ENCODE measurements around the gene INHBE. TPM values are rescaled to one million over a fixed set of nuclear protein-coding genes. Genes with fewer than 3 reads are reported as not detected.

INHBE gene
- total RNA-seq, 4 donors from 2014 or later: not detected

- Histone ChIP-seq H3K9me3 (no peaks in the 10 kb centered on the region), H3K27ac (replicated peaks in 1 of 4) (no peak overlapping the region), H3K4me1 (no peaks in the 10 kb centered on the region), H3K4me3 (no peak overlapping the region), H3K27me3 (no peaks in the 10 kb centered on the region), H3K36me3 (peaks cover 40 to 87% (median 75%) of the 10 kb centered on the region in 4 donors)
- intact Hi-C loops (cut with DNase I): no loop called here
- DNase-seq (ENCODE audit: extremely low spot score): no peak
- TF ChIP-seq POLR2AphosphoS5 (IDR thresholded peaks at IDR 0.05): no peak
- no peak for TF ChIP-seq CTCF (IDR thresholded peaks at IDR 0.05)
- no peak for TF ChIP-seq POLR2A (IDR thresholded peaks at IDR 0.05; ENCODE audit: low read depth)
- TF ChIP-seq EP300 (IDR thresholded peaks at IDR 0.05): no peak
These were observed 41.7 kb downstream of the INHBE start for GRCh38 chr12:57496822-57497221.

GRCh38 chr12:57497223-57498131 is 42.4 kb downstream of the INHBE start:
- WGBS: 87% methylated on average over 12 of the region's 12 CpGs
- intact Hi-C loops (cut with DNase I): no loop called here
- peaks cover 44 to 87% (median 75%) of the 10 kb centered on the region in 4 donors for H3K36me3 ChIP-seq

DNA sequence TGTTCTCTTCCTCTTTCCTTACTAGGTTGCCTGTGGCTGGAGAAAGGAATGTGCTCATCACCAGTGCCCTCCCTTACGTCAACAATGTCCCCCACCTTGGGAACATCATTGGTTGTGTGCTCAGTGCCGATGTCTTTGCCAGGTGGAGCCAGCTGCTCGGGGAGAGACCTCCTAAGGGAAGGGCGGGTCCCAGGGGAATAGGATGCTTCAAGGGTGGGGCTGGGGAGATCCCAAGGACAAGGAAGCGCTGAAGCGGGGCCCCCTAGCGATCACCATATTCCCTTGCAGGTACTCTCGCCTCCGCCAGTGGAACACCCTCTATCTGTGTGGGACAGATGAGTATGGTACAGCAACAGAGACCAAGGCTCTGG is 43.0 kb downstream of the INHBE start:
- 75% methylated on average over 7 of the region's 9 CpGs for WGBS
- Histone ChIP-seq H3K27me3 (no peaks in the 10 kb centered on the region), H3K4me3 (no peak overlapping the region), H3K9me3 (no peaks in the 10 kb centered on the region), H3K36me3 (peaks cover 40 to 88% (median 75%) of the 10 kb centered on the region in 4 donors), H3K4me1 (no peaks in the 10 kb centered on the region), H3K27ac (replicated peaks in 1 of 4) (no peak overlapping the region)
- intact Hi-C loops (cut with DNase I): no loop called here
- DNase-seq (ENCODE audit: extremely low spot score): no peak
- no peak for TF ChIP-seq CTCF (IDR thresholded peaks at IDR 0.05)
- no peak for TF ChIP-seq EP300 (IDR thresholded peaks at IDR 0.05)
- TF ChIP-seq POLR2A (IDR thresholded peaks at IDR 0.05; ENCODE audit: low read depth): no peak
- TF ChIP-seq POLR2AphosphoS5 (IDR thresholded peaks at IDR 0.05): no peak

More at GRCh38 chr12:57497223-57498131, 42.4 kb downstream of the INHBE start:
- no peak overlapping the region for H3K4me3 ChIP-seq
- TF ChIP-seq POLR2AphosphoS5 (IDR thresholded peaks at IDR 0.05) (no peak), POLR2A (IDR thresholded peaks at IDR 0.05; ENCODE audit: low read depth) (no peak), CTCF (IDR thresholded peaks at IDR 0.05) (no peak), EP300 (IDR thresholded peaks at IDR 0.05) (no peak)
- H3K27me3 ChIP-seq: no peaks in the 10 kb centered on the region
- no peaks in the 10 kb centered on the region for H3K4me1 ChIP-seq
- DNase-seq (ENCODE audit: extremely low spot score): no peak
- no peak overlapping the region for H3K27ac ChIP-seq (replicated peaks in 1 of 4)
- H3K9me3 ChIP-seq: no peaks in the 10 kb centered on the region

DNA sequence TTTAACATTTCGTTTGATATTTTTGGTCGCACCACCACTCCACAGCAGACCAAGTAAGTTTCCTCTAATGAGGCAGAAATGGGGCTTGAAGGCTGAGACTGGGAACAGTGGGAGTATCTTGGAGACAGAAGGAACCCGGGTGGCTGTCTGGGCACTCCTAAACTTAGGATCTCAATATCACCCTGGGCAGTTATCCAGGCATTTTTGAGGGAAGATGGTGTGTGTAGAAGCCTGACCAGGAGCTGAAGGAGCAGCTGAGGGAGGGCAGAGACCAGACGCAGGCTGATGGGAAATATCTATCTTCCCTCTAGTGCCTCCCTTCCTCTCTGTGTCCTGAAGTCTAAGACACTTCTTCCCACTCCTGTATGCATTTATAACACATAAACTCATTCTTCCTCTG is 43.5 kb downstream of the INHBE start:
- Histone ChIP-seq H3K4me3 (no peak overlapping the region), H3K9me3 (no peaks in the 10 kb centered on the region), H3K4me1 (no peaks in the 10 kb centered on the region), H3K27me3 (no peaks in the 10 kb centered on the region), H3K36me3 (peaks cover 45 to 92% (median 80%) of the 10 kb centered on the region in 4 donors), H3K27ac (replicated peaks in 1 of 4) (no peak overlapping the region)
- DNase-seq (ENCODE audit: extremely low spot score): no peak
- WGBS: 95% methylated on average over 4 of the region's 4 CpGs
- intact Hi-C loops (cut with DNase I): no loop called here
- TF ChIP-seq POLR2AphosphoS5 (IDR thresholded peaks at IDR 0.05): no peak
- TF ChIP-seq POLR2A (IDR thresholded peaks at IDR 0.05; ENCODE audit: low read depth): no peak
- no peak for TF ChIP-seq EP300 (IDR thresholded peaks at IDR 0.05)
- TF ChIP-seq CTCF (IDR thresholded peaks at IDR 0.05): no peak

Data from esophagus muscularis mucosa (tissue), 4 donors.